ENCODE results near the gene PALM. TPM values are rescaled to one million over a fixed set of nuclear protein-coding genes. Genes with fewer than 3 reads are reported as not detected.

Gene PALM
- total and polyA plus RNA-seq, 4 experiments from 2014 or later = not detected

- Mint-ChIP-seq H3K4me1 (no peaks in the 10 kb centered on the region), H3K36me3 (no peaks in the 10 kb centered on the region), H3K9me3 (peaks cover 0 to 3% (median 0%) of the 10 kb centered on the region in 8 donors), H3K4me3 (no peak overlapping the region), H3K27me3 (peaks cover 12 to 20% of the 10 kb centered on the region in 2 donors), H3K27ac (no peak overlapping the region)
- intact Hi-C loops (cut with micrococcal nuclease) = no loop called here
- no peaks in the 10 kb centered on the region for H3K36me3 ChIP-seq (ENCODE audit: insufficient read depth, low read length)
- no peaks in the 10 kb centered on the region for H3K9me3 ChIP-seq (ENCODE audit: control insufficient read depth in 1 of 2, low read length in 2 of 2)
- no peaks in the 10 kb centered on the region for H3K27me3 ChIP-seq (ENCODE audit: insufficient read depth, low read length)
- no peak overlapping the region for H3K27ac ChIP-seq (ENCODE audit: low read depth, low read length)
- ChIA-PET CTCF (ENCODE audit: partially characterized antibody) (no interaction called here), POLR2A (ENCODE audit: partially characterized antibody) (no interaction called here)
- H3K4me3 ChIP-seq (ENCODE audit: low read length in 2 of 2) = no peak overlapping the region
- DNase-seq = no peak
- no peaks in the 10 kb centered on the region for H3K4me1 ChIP-seq (ENCODE audit: insufficient read depth, low read length)
Measured at GRCh38 chr19:709965-710571, 1.3 kb downstream of the PALM start.

DNA sequence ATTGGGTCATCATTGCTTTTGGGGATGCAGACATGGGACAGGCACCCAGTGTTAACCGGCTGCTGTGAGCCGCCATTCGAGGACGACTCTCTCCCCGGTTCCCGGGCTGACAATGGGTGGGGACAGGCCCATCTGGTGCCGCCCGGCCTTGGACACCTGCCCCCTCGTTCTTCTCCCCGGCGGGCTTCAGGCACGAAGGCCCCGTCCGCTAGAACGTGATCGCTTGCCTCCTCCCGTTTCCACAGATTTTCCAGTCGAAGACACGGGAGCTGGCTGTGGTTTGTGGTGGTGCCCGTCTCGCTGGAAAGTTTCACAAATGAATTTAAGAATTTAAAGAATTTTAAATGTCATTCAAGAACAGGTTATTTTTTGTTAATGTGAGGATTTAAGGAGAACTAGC lies 2.0 kb downstream of the PALM start:
- Mint-ChIP-seq H3K36me3 (no peaks in the 10 kb centered on the region), H3K27ac (no peak overlapping the region), H3K27me3 (peaks cover 18 to 23% of the 10 kb centered on the region in 2 donors), H3K9me3 (peaks cover 0 to 8% (median 6%) of the 10 kb centered on the region in 8 donors), H3K4me3 (peak overlapping the region in 1 of 8 donors; percentile 39), H3K4me1 (no peaks in the 10 kb centered on the region)
- intact Hi-C loops (cut with micrococcal nuclease) = no loop called here
- Histone ChIP-seq H3K4me3 (ENCODE audit: low read length in 2 of 2) (no peak overlapping the region), H3K27ac (ENCODE audit: low read depth, low read length) (no peak overlapping the region), H3K4me1 (ENCODE audit: insufficient read depth, low read length) (no peaks in the 10 kb centered on the region), H3K9me3 (ENCODE audit: control insufficient read depth in 1 of 2, low read length in 2 of 2) (no peaks in the 10 kb centered on the region), H3K36me3 (ENCODE audit: insufficient read depth, low read length) (no peaks in the 10 kb centered on the region), H3K27me3 (ENCODE audit: insufficient read depth, low read length) (no peaks in the 10 kb centered on the region)
- ChIA-PET CTCF (ENCODE audit: partially characterized antibody) (no interaction called here), POLR2A (ENCODE audit: partially characterized antibody) (no interaction called here)
- DNase-seq = no peak

DNA sequence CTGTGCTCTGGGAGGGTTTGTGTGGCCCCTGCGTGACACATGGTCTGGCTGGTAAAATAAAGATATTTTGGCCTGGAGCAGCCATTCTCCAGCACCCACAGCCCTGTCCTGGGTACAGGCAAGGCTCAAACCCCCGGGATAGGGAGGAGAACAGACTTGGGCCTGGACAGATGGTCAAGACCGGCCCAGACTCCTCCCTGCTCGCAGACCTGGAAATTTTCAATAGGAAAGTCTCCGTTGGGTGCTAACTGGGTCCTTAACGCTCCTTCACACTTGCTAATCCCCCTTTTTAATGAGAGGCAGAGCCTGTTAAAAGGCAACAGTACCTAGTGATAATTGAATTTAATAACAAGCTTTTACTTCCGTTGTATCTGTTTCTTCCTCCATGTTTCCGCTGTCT lies 2.5 kb downstream of the PALM start:
- no peak overlapping the region for H3K4me3 ChIP-seq (ENCODE audit: low read length in 2 of 2)
- POLR2A ChIA-PET (ENCODE audit: partially characterized antibody) = no interaction called here
- H3K36me3 ChIP-seq (ENCODE audit: insufficient read depth, low read length) = no peaks in the 10 kb centered on the region
- no peak overlapping the region for H3K27ac Mint-ChIP-seq
- H3K27me3 Mint-ChIP-seq = peaks cover 20 to 25% of the 10 kb centered on the region in 2 donors
- no peak overlapping the region for H3K27ac ChIP-seq (ENCODE audit: low read depth, low read length)
- no peaks in the 10 kb centered on the region for H3K36me3 Mint-ChIP-seq
- H3K9me3 ChIP-seq (ENCODE audit: control insufficient read depth in 1 of 2, low read length in 2 of 2) = no peaks in the 10 kb centered on the region
- H3K27me3 ChIP-seq (ENCODE audit: insufficient read depth, low read length) = no peaks in the 10 kb centered on the region
- DNase-seq = no peak
- intact Hi-C loops (cut with micrococcal nuclease) = no loop called here
- H3K4me1 ChIP-seq (ENCODE audit: insufficient read depth, low read length) = no peaks in the 10 kb centered on the region
- H3K4me1 Mint-ChIP-seq = no peaks in the 10 kb centered on the region
- CTCF ChIA-PET (ENCODE audit: partially characterized antibody) = no interaction called here
- peak overlapping the region in 2 of 8 donors; percentile 6 to 21 for H3K4me3 Mint-ChIP-seq
- peaks cover 0 to 11% (median 7%) of the 10 kb centered on the region in 8 donors for H3K9me3 Mint-ChIP-seq

- DNase-seq = no peak
- H3K27ac Mint-ChIP-seq = peak overlapping the region in 2 of 7 donors; percentile 38 to 53
- H3K9me3 ChIP-seq (ENCODE audit: control insufficient read depth in 1 of 2, low read length in 2 of 2) = no peaks in the 10 kb centered on the region
- H3K36me3 Mint-ChIP-seq = no peaks in the 10 kb centered on the region
- ChIA-PET CTCF (ENCODE audit: partially characterized antibody) (no interaction called here), POLR2A (ENCODE audit: partially characterized antibody) (no interaction called here)
- H3K4me3 ChIP-seq (ENCODE audit: low read length in 2 of 2) = no peak overlapping the region
- no peaks in the 10 kb centered on the region for H3K4me1 ChIP-seq (ENCODE audit: insufficient read depth, low read length)
- no peak overlapping the region for H3K4me3 Mint-ChIP-seq
- no peaks in the 10 kb centered on the region for H3K27me3 ChIP-seq (ENCODE audit: insufficient read depth, low read length)
- intact Hi-C loops (cut with micrococcal nuclease) = no loop called here
- H3K36me3 ChIP-seq (ENCODE audit: insufficient read depth, low read length) = no peaks in the 10 kb centered on the region
- no peak overlapping the region for H3K27ac ChIP-seq (ENCODE audit: low read depth, low read length)
- peaks cover 21 to 24% of the 10 kb centered on the region in 2 donors for H3K27me3 Mint-ChIP-seq
- no peaks in the 10 kb centered on the region for H3K4me1 Mint-ChIP-seq
- peaks cover 0 to 11% (median 7%) of the 10 kb centered on the region in 8 donors for H3K9me3 Mint-ChIP-seq
Measured at GRCh38 chr19:715347-715746, 6.6 kb downstream of the PALM start.

GRCh38 chr19:718251-718951 lies 9.7 kb downstream of the PALM start:
- CTCF ChIA-PET (ENCODE audit: partially characterized antibody) = interaction anchor here (0.6 kb wide), 1 partner anchor 1009 kb away, joined by 3 read pairs; no protein-coding TSS in a partner anchor
- Histone ChIP-seq H3K4me3 (ENCODE audit: low read length in 2 of 2) (no peak overlapping the region), H3K9me3 (ENCODE audit: control insufficient read depth in 1 of 2, low read length in 2 of 2) (no peaks in the 10 kb centered on the region), H3K27me3 (ENCODE audit: insufficient read depth, low read length) (no peaks in the 10 kb centered on the region), H3K4me1 (ENCODE audit: insufficient read depth, low read length) (no peaks in the 10 kb centered on the region), H3K36me3 (ENCODE audit: insufficient read depth, low read length) (no peaks in the 10 kb centered on the region), H3K27ac (ENCODE audit: low read depth, low read length) (no peak overlapping the region)
- Mint-ChIP-seq H3K4me1 (no peaks in the 10 kb centered on the region), H3K36me3 (no peaks in the 10 kb centered on the region), H3K4me3 (no peak overlapping the region), H3K27me3 (peaks cover 15 to 21% of the 10 kb centered on the region in 2 donors), H3K27ac (no peak overlapping the region), H3K9me3 (peaks cover 0 to 11% (median 7%) of the 10 kb centered on the region in 8 donors)
- no peak for DNase-seq
- intact Hi-C loops (cut with micrococcal nuclease) = no loop called here
- POLR2A ChIA-PET (ENCODE audit: partially characterized antibody) = no interaction called here

- Mint-ChIP-seq H3K4me3 (no peak overlapping the region), H3K9me3 (peaks cover 0 to 11% (median 7%) of the 10 kb centered on the region in 8 donors), H3K27ac (no peak overlapping the region), H3K36me3 (no peaks in the 10 kb centered on the region), H3K4me1 (no peaks in the 10 kb centered on the region), H3K27me3 (peaks cover 17 to 23% of the 10 kb centered on the region in 2 donors)
- Histone ChIP-seq H3K4me3 (ENCODE audit: low read length in 2 of 2) (no peak overlapping the region), H3K27me3 (ENCODE audit: insufficient read depth, low read length) (no peaks in the 10 kb centered on the region), H3K27ac (ENCODE audit: low read depth, low read length) (no peak overlapping the region), H3K4me1 (ENCODE audit: insufficient read depth, low read length) (no peaks in the 10 kb centered on the region), H3K36me3 (ENCODE audit: insufficient read depth, low read length) (no peaks in the 10 kb centered on the region), H3K9me3 (ENCODE audit: control insufficient read depth in 1 of 2, low read length in 2 of 2) (no peaks in the 10 kb centered on the region)
- DNase-seq = no peak
- CTCF ChIA-PET (ENCODE audit: partially characterized antibody) = no interaction called here
- POLR2A ChIA-PET (ENCODE audit: partially characterized antibody) = no interaction called here
- intact Hi-C loops (cut with micrococcal nuclease) = no loop called here
Measured at GRCh38 chr19:718991-719512, 10.3 kb downstream of the PALM start.

GRCh38 chr19:719636-720344 lies 11.1 kb downstream of the PALM start:
- intact Hi-C loops (cut with micrococcal nuclease) = no loop called here
- Histone ChIP-seq H3K9me3 (ENCODE audit: control insufficient read depth in 1 of 2, low read length in 2 of 2) (no peaks in the 10 kb centered on the region), H3K27me3 (ENCODE audit: insufficient read depth, low read length) (no peaks in the 10 kb centered on the region), H3K4me3 (ENCODE audit: low read length in 2 of 2) (no peak overlapping the region), H3K27ac (ENCODE audit: low read depth, low read length) (no peak overlapping the region), H3K36me3 (ENCODE audit: insufficient read depth, low read length) (no peaks in the 10 kb centered on the region), H3K4me1 (ENCODE audit: insufficient read depth, low read length) (no peaks in the 10 kb centered on the region)
- Mint-ChIP-seq H3K36me3 (no peaks in the 10 kb centered on the region), H3K27ac (no peak overlapping the region), H3K9me3 (peaks cover 0 to 11% (median 7%) of the 10 kb centered on the region in 8 donors), H3K4me1 (no peaks in the 10 kb centered on the region), H3K4me3 (no peak overlapping the region), H3K27me3 (peaks cover 17 to 24% of the 10 kb centered on the region in 2 donors)
- DNase-seq = no peak
- POLR2A ChIA-PET (ENCODE audit: partially characterized antibody) = no interaction called here
- CTCF ChIA-PET (ENCODE audit: partially characterized antibody) = no interaction called here
